Hepatocyte (in vitro differentiated cells): ENCODE results near the gene MEI4. TPM values are rescaled to one million over a fixed set of nuclear protein-coding genes. Genes with fewer than 3 reads are reported as not detected.
A peak's percentile ranks its signal among the peaks of the same experiment; 100 is the strongest.

Source experiments
- DNase-seq: peaks from one replicate; pipeline ENCODE4 v3.0.0-alpha.2; 2016; ENCODE audit warnings: low spot score
- H2AFZ ChIP-seq: fragments of 200-600 bp; sonication (generic); 2 replicates; pipeline ENCODE4 v1.6.0; 2016; ENCODE audit warnings: antibody characterized with exemption, mild to moderate bottlenecking
- H3K27ac ChIP-seq: fragments of 200-600 bp; sonication (generic); 2 replicates; pipeline ENCODE4 v1.5.1; 2016; ENCODE audit warnings: mild to moderate bottlenecking
- H3K27me3 ChIP-seq: fragments of 200-600 bp; sonication (generic); 2 replicates; pipeline ENCODE4 v1.6.1; 2016
- H3K36me3 ChIP-seq: fragments of 200-600 bp; sonication (generic); replicated peaks from 2 replicates; pipeline ENCODE4 v1.5.1; 2016; ENCODE audit warnings: low read depth; ENCODE audit not compliant: insufficient read depth
- H3K4me1 ChIP-seq: fragments of 200-600 bp; sonication (generic); 2 replicates; pipeline ENCODE4 v1.5.1; 2016; ENCODE audit warnings: mild to moderate bottlenecking, moderate library complexity; ENCODE audit not compliant: insufficient read depth
- H3K4me2 ChIP-seq: fragments of 200-600 bp; sonication (generic); 2 replicates; pipeline ENCODE4 v1.6.0; 2016
- H3K4me3 ChIP-seq: fragments of 200-600 bp; sonication (generic); 2 replicates; pipeline ENCODE4 v1.5.1; 2016; ENCODE audit warnings: mild to moderate bottlenecking
- H3K79me2 ChIP-seq: fragments of 200-600 bp; sonication (generic); 2 replicates; pipeline ENCODE4 v1.6.0; 2017; ENCODE audit warnings: mild to moderate bottlenecking
- H3K9me2 ChIP-seq: fragments of 200-600 bp; sonication (generic); replicated peaks from 2 replicates; pipeline ENCODE4 v1.6.0; 2017; ENCODE audit warnings: mild to moderate bottlenecking; ENCODE audit not compliant: insufficient read depth
- H3K9me3 ChIP-seq: fragments of 200-600 bp; sonication (generic); 2 replicates; pipeline ENCODE4 v1.5.1; 2016; ENCODE audit warnings: low read depth, mild to moderate bottlenecking
- H4K20me1 ChIP-seq: fragments of 200-600 bp; sonication (generic); 2 replicates; pipeline ENCODE4 v1.6.0; 2016; ENCODE audit warnings: mild to moderate bottlenecking; ENCODE audit not compliant: insufficient read depth, poor library complexity, severe bottlenecking
- CTCF ChIP-seq: fragments of 200-600 bp; sonication (generic); IDR thresholded peaks from 2 replicates; pipeline ENCODE4 v1.5.1; 2016; ENCODE audit warnings: antibody characterized with exemption, mild to moderate bottlenecking; ENCODE audit not compliant: poor library complexity
- EZH2 ChIP-seq: fragments of 200-600 bp; sonication (generic); IDR thresholded peaks from 2 replicates; pipeline ENCODE4 v1.6.1; 2016; ENCODE audit warnings: antibody characterized with exemption, mild to moderate bottlenecking, borderline replicate concordance
- EZH2phosphoT487 ChIP-seq: fragments of 200-600 bp; sonication (generic); IDR thresholded peaks from one replicate; pipeline ENCODE4 v1.6.1; 2018; ENCODE audit warnings: antibody characterized with exemption, mild to moderate bottlenecking, low read depth, moderate library complexity; ENCODE audit not compliant: unreplicated experiment, severe bottlenecking
- WGBS: methylation state at CpG from one replicate; pipeline ENCODE4 v1.1.6; 2016; ENCODE audit warnings: low lambda C conversion rate; ENCODE audit errors: missing lambda C conversion rate; 5-methylcytosine and 5-hydroxymethylcytosine counted together
- polyA plus RNA-seq: library from polyadenylated mRNA; unstranded; fragments of >200 nt; fragmentation: Nextera tagmentation; extraction: Ambion mirVana; gene quantifications from 2 replicates; pipeline ENCODE4 v1.2.1, GENCODE V29; 2016
- total RNA-seq: library from RNA; depleted of rRNA; stranded (reverse); fragments of >200 nt; gene quantifications from 2 replicates; pipeline ENCODE4 v1.2.3, GENCODE V29; 2014

Gene MEI4
- total and polyA plus RNA-seq, 2 experiments from 2014 or later: 0.27 TPM; not detected in 1

GRCh38 chr6:77893391-77893790, 240.6 kb downstream of the MEI4 start:
- H3K27ac ChIP-seq: no peak overlapping the region
- H4K20me1 ChIP-seq: no peaks in the 10 kb centered on the region
- no peak overlapping the region for H3K4me3 ChIP-seq
- no peak overlapping the region for H3K4me2 ChIP-seq
- H3K9me3 ChIP-seq: no peaks in the 10 kb centered on the region
- no peaks in the 10 kb centered on the region for H3K9me2 ChIP-seq
- H3K4me1 ChIP-seq: no peaks in the 10 kb centered on the region
- 42% methylated on average over 4 of the region's 4 CpGs for WGBS
- TF ChIP-seq EZH2phosphoT487: no peak
- TF ChIP-seq CTCF: no peak
- TF ChIP-seq EZH2: no peak
- no peak for DNase-seq
- no peaks in the 10 kb centered on the region for H3K79me2 ChIP-seq
- H2AFZ ChIP-seq: no peak overlapping the region
- no peaks in the 10 kb centered on the region for H3K36me3 ChIP-seq
- no peaks in the 10 kb centered on the region for H3K27me3 ChIP-seq

GRCh38 chr6:77906070-77906469, 253.2 kb downstream of the MEI4 start:
- 95% methylated on average over 3 of the region's 3 CpGs for WGBS
- peaks cover 7% of the 10 kb centered on the region for H3K9me3 ChIP-seq
- no peaks in the 10 kb centered on the region for H3K9me2 ChIP-seq
- no peaks in the 10 kb centered on the region for H3K4me1 ChIP-seq
- H3K27me3 ChIP-seq: no peaks in the 10 kb centered on the region
- TF ChIP-seq EZH2phosphoT487: no peak
- no peak for TF ChIP-seq EZH2
- no peak for TF ChIP-seq CTCF
- no peaks in the 10 kb centered on the region for H4K20me1 ChIP-seq
- H2AFZ ChIP-seq: no peak overlapping the region
- H3K4me3 ChIP-seq: no peak overlapping the region
- no peak for DNase-seq
- no peaks in the 10 kb centered on the region for H3K79me2 ChIP-seq
- no peak overlapping the region for H3K4me2 ChIP-seq
- H3K36me3 ChIP-seq: no peaks in the 10 kb centered on the region
- H3K27ac ChIP-seq: no peak overlapping the region

GRCh38 chr6:77910826-77911225, 258.0 kb downstream of the MEI4 start:
- no peaks in the 10 kb centered on the region for H3K9me3 ChIP-seq
- 85% methylated on average over 1 of the region's 1 CpG for WGBS
- no peaks in the 10 kb centered on the region for H4K20me1 ChIP-seq
- no peaks in the 10 kb centered on the region for H3K4me1 ChIP-seq
- DNase-seq: no peak
- no peak overlapping the region for H2AFZ ChIP-seq
- TF ChIP-seq EZH2: no peak
- TF ChIP-seq EZH2phosphoT487: no peak
- TF ChIP-seq CTCF: no peak
- H3K9me2 ChIP-seq: no peaks in the 10 kb centered on the region
- no peak overlapping the region for H3K4me3 ChIP-seq
- no peak overlapping the region for H3K4me2 ChIP-seq
- no peaks in the 10 kb centered on the region for H3K79me2 ChIP-seq
- H3K27ac ChIP-seq: no peak overlapping the region
- H3K27me3 ChIP-seq: no peaks in the 10 kb centered on the region
- H3K36me3 ChIP-seq: no peaks in the 10 kb centered on the region

- Histone ChIP-seq H3K4me3 (no peak overlapping the region), H3K9me3 (no peaks in the 10 kb centered on the region), H2AFZ (no peak overlapping the region), H3K9me2 (no peaks in the 10 kb centered on the region), H3K4me1 (no peaks in the 10 kb centered on the region), H3K27me3 (no peaks in the 10 kb centered on the region), H4K20me1 (no peaks in the 10 kb centered on the region), H3K27ac (no peak overlapping the region), H3K79me2 (no peaks in the 10 kb centered on the region), H3K36me3 (no peaks in the 10 kb centered on the region), H3K4me2 (no peak overlapping the region)
- WGBS: 43% methylated on average over 3 of the region's 3 CpGs
- TF ChIP-seq CTCF (peak; percentile 54), EZH2 (no peak)
- peak; percentile 41 for DNase-seq
Observed at GRCh38 chr6:77926198-77926751, 273.4 kb downstream of the MEI4 start.
